Gastroesophageal sphincter (tissue), 4 donors: ENCODE measurements around the gene GOLGA7B. TPM values are rescaled to one million over a fixed set of nuclear protein-coding genes. Genes with fewer than 3 reads are reported as not detected.
A peak's percentile ranks its signal among the peaks of the same experiment; 100 is the strongest.

ENCODE experiments used
- ATAC-seq: fragments of 150-250 bp; one replicate; pipeline ENCODE4 v1.9.1; 2016; ENCODE audit warnings: mild to moderate bottlenecking, moderate library complexity
- H3K27ac ChIP-seq, 4 donors: fragments of 200-600 bp; sonication (generic) in 3 of 4; 1 replicate in 3 of 4; 2 replicates in 1 of 4; pipeline ENCODE4 v1.5.1; 2016 to 2019
- H3K27me3 ChIP-seq: fragments of 200-600 bp; sonication (generic); one replicate; pipeline ENCODE4 v1.5.1; 2019
- H3K36me3 ChIP-seq, 2 donors: fragments of 200-600 bp; sonication (generic); one replicate each; pipeline ENCODE4 v1.5.1; 2019; ENCODE audit warnings: control low read depth in 1 of 2
- H3K4me1 ChIP-seq, 3 donors: fragments of 200-600 bp; sonication (generic); 1 replicate in 2 of 3; 2 replicates in 1 of 3; pipeline ENCODE4 v1.5.1; 2016 to 2019; ENCODE audit warnings: control low read depth in 2 of 3
- H3K4me3 ChIP-seq, 2 donors: fragments of 200-600 bp; sonication (generic); one replicate each; pipeline ENCODE4 v1.5.1; 2019; ENCODE audit warnings: mild to moderate bottlenecking in 1 of 2, moderate library complexity in 1 of 2
- H3K9me3 ChIP-seq, 3 donors: fragments of 200-600 bp; sonication (generic); one replicate each; pipeline ENCODE4 v1.5.1; 2017 to 2019; ENCODE audit warnings: control low read depth in 2 of 3
- EP300 ChIP-seq: sonication (generic); formaldehyde crosslinking; IDR thresholded peaks from one replicate; pipeline ENCODE4 v1.6.1; 2017; ENCODE audit warnings: antibody characterized with exemption, mild to moderate bottlenecking
- POLR2A ChIP-seq, 2 donors: fragments of 450-650 bp; IDR thresholded peaks; one replicate each; pipeline ENCODE4 v1.6.1; 2017; ENCODE audit warnings: antibody characterized with exemption in 2 of 2, mild to moderate bottlenecking in 2 of 2, moderate library complexity in 1 of 2
- POLR2AphosphoS5 ChIP-seq: sonication (generic); formaldehyde crosslinking; IDR thresholded peaks from one replicate; pipeline ENCODE4 v1.6.1; 2017; ENCODE audit warnings: antibody characterized with exemption
- WGBS, 2 donors: methylation state at CpG; one replicate each; pipeline ENCODE4 v1.1.5; 2018; ENCODE audit warnings: low coverage in 1 of 2; 5-methylcytosine and 5-hydroxymethylcytosine counted together
- total RNA-seq, 4 donors: library from RNA; depleted of rRNA; stranded (reverse); fragments of >200 nt; gene quantifications; one replicate each; pipeline ENCODE4 v1.1.0, GENCODE V29; 2016
- TF ChIP-seq, protein P1 (sequence below), 4 experiments: fragments of 200-600 bp in 2 of 4; fragments of 450-650 bp in 2 of 4; sonication (generic) in 1 of 4; IDR thresholded peaks; one replicate each; pipeline ENCODE4 v1.5.1; 2017 to 2019; ENCODE audit warnings: antibody characterized with exemption in 4 of 4, mild to moderate bottlenecking in 2 of 4, moderate library complexity in 2 of 4

GOLGA7B gene
- under 1 TPM; 0.08 to 0.40 (median 0.23) TPM for total RNA-seq

DNA sequence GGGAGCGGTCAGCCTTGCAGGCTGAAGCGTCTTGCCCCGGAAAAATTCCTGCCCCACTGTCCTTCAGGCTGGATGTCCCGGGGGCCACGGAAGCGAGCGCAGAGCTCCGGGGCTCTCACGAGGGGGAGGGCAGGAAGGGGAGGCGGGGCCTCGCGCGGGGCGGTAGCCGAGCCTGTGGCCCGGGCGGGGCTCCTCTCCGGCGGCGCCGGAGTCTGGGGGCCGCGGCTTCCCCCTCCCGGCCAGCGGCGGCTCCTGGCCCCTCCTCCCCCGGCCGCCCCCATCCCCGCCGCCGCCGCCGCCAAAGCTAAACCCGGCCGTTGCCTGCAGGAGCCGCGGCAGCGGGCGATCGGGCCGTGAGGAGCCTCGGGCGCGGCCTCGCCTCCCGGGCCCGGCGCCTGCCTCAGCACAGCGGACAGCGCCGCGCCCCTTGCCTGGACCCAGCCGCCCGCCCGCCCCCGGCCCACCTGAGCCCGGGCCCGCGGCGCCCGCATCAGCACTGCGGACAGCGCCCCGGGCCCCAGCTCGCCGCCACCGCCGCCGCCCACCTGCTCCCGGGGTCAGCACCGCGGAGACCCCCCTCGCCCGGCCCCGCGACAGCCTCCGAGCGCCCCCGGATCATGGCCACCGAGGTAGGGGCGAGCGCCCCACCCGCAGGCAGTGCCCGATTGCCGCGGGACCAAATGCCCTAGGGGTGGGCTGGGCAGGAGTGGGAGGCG, at the start of gene GOLGA7B:
Gene GOLGA7B, plus strand, starts transcription at position 157 of the 716 bp plus-strand sequence. Its CDS starts 461 bp downstream, at position 618.
- peaks cover 93% of the 10 kb centered on the region for H3K27me3 ChIP-seq
- H3K36me3 ChIP-seq: no peaks in the 10 kb centered on the region
- TF ChIP-seq POLR2AphosphoS5: no peak
- no peak for TF ChIP-seq POLR2A (IDR thresholded peaks at IDR 0.05)
- TF ChIP-seq, protein P1, sequence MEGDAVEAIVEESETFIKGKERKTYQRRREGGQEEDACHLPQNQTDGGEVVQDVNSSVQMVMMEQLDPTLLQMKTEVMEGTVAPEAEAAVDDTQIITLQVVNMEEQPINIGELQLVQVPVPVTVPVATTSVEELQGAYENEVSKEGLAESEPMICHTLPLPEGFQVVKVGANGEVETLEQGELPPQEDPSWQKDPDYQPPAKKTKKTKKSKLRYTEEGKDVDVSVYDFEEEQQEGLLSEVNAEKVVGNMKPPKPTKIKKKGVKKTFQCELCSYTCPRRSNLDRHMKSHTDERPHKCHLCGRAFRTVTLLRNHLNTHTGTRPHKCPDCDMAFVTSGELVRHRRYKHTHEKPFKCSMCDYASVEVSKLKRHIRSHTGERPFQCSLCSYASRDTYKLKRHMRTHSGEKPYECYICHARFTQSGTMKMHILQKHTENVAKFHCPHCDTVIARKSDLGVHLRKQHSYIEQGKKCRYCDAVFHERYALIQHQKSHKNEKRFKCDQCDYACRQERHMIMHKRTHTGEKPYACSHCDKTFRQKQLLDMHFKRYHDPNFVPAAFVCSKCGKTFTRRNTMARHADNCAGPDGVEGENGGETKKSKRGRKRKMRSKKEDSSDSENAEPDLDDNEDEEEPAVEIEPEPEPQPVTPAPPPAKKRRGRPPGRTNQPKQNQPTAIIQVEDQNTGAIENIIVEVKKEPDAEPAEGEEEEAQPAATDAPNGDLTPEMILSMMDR (IDR thresholded peaks at IDR 0.05): no peak
- no peak for TF ChIP-seq EP300
- peaks cover 0 to 20% (median 5%) of the 10 kb centered on the region in 3 donors for H3K4me1 ChIP-seq
- H3K9me3 ChIP-seq: no peaks in the 10 kb centered on the region
- H3K27ac ChIP-seq: no peak within 1 kb of the TSS
- WGBS, 2 donors: 0% methylated on average over 1 to 3 of the region's 87 CpGs
- peak within 1 kb of the TSS; percentile 29 to 65 for H3K4me3 ChIP-seq
- peak; percentile 71 for ATAC-seq

GRCh38 chr10:97800474-97800873, 49.2 kb upstream of the GOLGA7B start:
- Histone ChIP-seq H3K27ac (no peak overlapping the region), H3K4me3 (no peak overlapping the region), H3K9me3 (peaks cover 0 to 24% (median 0%) of the 10 kb centered on the region in 3 donors), H3K27me3 (peaks cover 45% of the 10 kb centered on the region), H3K36me3 (no peaks in the 10 kb centered on the region), H3K4me1 (no peaks in the 10 kb centered on the region)
- 70% methylated on average over 4 of the region's 9 CpGs; no CpG with 5 or more reads in 1 of the 2 donors for WGBS, 2 donors
- no peak for TF ChIP-seq POLR2AphosphoS5
- TF ChIP-seq POLR2A (IDR thresholded peaks at IDR 0.05): no peak
- no peak for TF ChIP-seq EP300
- TF ChIP-seq, protein P1 (IDR thresholded peaks at IDR 0.05): no peak
- ATAC-seq: no peak

GRCh38 chr10:97801422-97801821, 48.2 kb upstream of the GOLGA7B start:
- Histone ChIP-seq H3K9me3 (peaks cover 0 to 24% (median 0%) of the 10 kb centered on the region in 3 donors), H3K27ac (no peak overlapping the region), H3K4me3 (no peak overlapping the region), H3K27me3 (peaks cover 45% of the 10 kb centered on the region), H3K36me3 (no peaks in the 10 kb centered on the region), H3K4me1 (no peaks in the 10 kb centered on the region)
- no peak for ATAC-seq
- TF ChIP-seq, protein P1 (IDR thresholded peaks at IDR 0.05): no peak
- TF ChIP-seq POLR2A (IDR thresholded peaks at IDR 0.05) (no peak), POLR2AphosphoS5 (no peak), EP300 (no peak)
- WGBS, 2 donors: no CpG with 5 or more reads among the region's 5 CpGs

DNA sequence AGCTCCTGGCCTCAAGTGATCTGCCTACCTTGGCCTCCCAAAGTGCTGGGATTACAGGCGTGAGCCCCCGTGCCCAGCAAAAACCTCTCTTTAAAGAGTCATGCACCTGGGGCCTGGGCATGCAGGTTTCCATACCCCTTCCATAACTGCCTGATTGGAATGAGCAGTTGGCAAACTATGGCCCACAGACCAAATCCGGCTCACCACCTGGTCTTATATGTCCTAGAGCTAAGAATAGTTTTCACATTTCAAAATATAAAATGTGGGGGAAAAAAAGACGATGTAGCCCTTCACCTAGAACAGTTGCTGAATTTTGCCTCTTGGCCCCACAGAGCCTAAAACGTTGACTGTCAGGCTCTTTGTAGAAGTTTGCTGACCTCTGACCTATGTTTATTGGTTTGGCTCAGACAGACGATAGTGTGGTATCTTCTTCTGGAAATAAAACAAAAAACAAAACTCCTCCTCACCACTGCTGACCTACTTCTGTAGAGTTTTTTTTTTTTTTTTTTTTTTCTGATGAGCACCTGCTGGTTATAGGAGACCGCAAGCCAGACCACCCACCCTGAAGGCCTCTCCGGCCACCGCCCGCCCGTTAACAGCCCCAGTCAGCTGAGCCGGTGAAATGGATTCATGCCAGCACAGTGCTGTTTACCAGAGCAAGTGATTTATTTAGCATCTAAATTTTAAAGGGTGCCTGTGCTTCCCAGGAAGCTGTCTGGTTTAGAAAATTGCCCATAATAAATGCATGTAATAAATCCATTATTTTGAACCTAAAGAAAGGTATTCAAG, 44.4 kb upstream of the GOLGA7B start:
- WGBS, 2 donors: 53 to 73% methylated on average over 10 of the region's 12 CpGs

More for the DNA sequence above, 44.4 kb upstream of the GOLGA7B start:
- no peak for TF ChIP-seq POLR2AphosphoS5
- no peak for TF ChIP-seq POLR2A (IDR thresholded peaks at IDR 0.05)
- no peak for TF ChIP-seq EP300
- TF ChIP-seq, protein P1 (IDR thresholded peaks at IDR 0.05): no peak
- Histone ChIP-seq H3K4me3 (no peak overlapping the region), H3K36me3 (no peaks in the 10 kb centered on the region), H3K27me3 (peaks cover 20% of the 10 kb centered on the region), H3K4me1 (no peaks in the 10 kb centered on the region), H3K27ac (no peak overlapping the region), H3K9me3 (no peaks in the 10 kb centered on the region)
- no peak for ATAC-seq
